OCI-LY1 (cell line): ENCODE results near the gene ALS2.

Experiments
- EZH2 ChIP-seq: fragments of 200-600 bp; sonication (generic), shearing (Covaris generic); IDR thresholded peaks from 2 replicates; pipeline ENCODE4 v1.8.0; 2017; ENCODE audit warnings: borderline replicate concordance, mixed run types, mild to moderate bottlenecking, antibody characterized with exemption, low read length, moderate library complexity, mixed read lengths
- TF ChIP-seq, protein P1 (sequence below): fragments of 200-600 bp; sonication (generic), shearing (Covaris generic); IDR thresholded peaks from 2 replicates; pipeline ENCODE4 v1.5.1; 2017; ENCODE audit warnings: mild to moderate bottlenecking, antibody characterized with exemption, low read length, moderate library complexity, mixed read lengths

DNA sequence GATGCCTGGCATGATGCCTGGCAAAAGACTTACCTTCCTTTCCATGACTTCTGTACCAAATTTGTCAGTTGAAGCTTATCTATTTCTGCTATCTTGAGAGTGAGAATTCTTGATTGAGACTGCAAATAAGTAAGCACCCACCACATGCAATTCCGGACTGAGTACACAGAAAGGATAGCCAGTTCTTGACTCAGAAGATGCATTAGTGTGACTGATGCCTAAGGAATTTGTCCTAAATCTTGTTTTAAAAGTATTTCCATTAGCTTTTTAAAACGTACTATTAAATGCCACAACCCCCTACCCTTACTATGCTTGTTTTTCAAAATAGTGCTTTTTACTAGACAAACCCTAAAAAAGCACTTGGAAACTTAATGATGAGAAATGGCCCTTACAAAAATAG, 82.8 kb downstream of the ALS2 start:
- TF ChIP-seq, protein P1, sequence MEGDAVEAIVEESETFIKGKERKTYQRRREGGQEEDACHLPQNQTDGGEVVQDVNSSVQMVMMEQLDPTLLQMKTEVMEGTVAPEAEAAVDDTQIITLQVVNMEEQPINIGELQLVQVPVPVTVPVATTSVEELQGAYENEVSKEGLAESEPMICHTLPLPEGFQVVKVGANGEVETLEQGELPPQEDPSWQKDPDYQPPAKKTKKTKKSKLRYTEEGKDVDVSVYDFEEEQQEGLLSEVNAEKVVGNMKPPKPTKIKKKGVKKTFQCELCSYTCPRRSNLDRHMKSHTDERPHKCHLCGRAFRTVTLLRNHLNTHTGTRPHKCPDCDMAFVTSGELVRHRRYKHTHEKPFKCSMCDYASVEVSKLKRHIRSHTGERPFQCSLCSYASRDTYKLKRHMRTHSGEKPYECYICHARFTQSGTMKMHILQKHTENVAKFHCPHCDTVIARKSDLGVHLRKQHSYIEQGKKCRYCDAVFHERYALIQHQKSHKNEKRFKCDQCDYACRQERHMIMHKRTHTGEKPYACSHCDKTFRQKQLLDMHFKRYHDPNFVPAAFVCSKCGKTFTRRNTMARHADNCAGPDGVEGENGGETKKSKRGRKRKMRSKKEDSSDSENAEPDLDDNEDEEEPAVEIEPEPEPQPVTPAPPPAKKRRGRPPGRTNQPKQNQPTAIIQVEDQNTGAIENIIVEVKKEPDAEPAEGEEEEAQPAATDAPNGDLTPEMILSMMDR: no peak
- no peak for TF ChIP-seq EZH2
